GM21529 (cell line): ENCODE results near the gene SH2B3.

Source experiments
- ATAC-seq: cut with Tn5 transposase; IDR thresholded peaks from one replicate; pipeline ENCODE4 v1.9.1; 2021; ENCODE audit not compliant: unreplicated experiment

Gene SH2B3

DNA sequence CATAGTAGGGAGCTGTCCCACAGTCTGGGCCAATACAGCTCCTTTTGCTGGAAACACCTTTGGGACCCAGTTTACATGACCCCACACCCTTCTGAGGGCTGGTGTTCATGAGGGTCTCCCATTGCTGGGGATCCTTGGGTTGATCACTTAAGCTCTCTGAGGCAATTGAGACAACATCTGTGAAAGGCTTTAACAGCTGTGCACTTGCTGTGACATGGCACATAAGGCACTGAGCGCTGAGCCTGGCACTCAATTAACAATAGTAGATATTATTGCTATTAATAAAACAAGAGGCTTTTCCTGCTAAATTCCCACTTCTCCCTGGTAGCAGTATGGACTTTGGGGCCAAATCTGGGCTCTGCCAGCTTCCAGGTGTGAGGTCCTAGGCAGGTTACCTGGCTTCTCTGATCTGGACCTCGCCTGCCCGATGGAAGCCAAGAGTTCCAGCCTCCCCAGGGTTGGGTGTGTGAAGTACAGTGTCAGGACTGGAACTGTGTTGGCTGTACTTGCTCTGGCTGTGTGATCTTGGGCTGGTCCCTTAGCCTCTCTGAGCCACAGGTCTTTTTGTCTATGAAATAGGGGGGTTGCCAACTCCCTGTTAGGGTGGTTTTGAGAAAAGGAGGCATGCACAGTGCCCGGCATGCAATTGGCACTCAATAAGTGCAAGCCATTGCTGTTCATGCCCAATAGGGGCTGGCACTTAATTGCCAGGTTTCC lies 3.1 kb downstream of the SH2B3 start:
- ATAC-seq: no peak

DNA sequence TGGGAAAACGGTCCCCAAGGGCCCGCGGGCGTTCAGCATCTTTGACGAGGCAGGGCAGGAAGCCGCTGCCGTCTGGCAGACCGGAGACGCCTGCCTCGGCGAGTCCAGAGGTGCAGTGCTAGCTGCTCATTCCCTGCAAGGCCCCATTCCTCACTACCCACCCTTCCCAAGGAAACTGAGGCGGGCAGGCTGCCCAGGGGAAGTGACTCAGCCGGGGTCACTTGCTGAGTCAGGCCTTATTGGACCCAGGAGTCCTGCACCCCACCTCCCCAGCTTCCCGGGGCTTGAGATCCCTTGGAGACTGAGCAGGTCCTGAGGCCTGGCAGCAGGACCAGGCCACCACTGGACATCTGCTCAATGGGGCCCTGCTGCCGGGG lies 3.7 kb downstream of the SH2B3 start:
- ATAC-seq: no peak

GRCh38 chr12:111409780-111410430 lies 4.2 kb downstream of the SH2B3 start:
- ATAC-seq: no peak

DNA sequence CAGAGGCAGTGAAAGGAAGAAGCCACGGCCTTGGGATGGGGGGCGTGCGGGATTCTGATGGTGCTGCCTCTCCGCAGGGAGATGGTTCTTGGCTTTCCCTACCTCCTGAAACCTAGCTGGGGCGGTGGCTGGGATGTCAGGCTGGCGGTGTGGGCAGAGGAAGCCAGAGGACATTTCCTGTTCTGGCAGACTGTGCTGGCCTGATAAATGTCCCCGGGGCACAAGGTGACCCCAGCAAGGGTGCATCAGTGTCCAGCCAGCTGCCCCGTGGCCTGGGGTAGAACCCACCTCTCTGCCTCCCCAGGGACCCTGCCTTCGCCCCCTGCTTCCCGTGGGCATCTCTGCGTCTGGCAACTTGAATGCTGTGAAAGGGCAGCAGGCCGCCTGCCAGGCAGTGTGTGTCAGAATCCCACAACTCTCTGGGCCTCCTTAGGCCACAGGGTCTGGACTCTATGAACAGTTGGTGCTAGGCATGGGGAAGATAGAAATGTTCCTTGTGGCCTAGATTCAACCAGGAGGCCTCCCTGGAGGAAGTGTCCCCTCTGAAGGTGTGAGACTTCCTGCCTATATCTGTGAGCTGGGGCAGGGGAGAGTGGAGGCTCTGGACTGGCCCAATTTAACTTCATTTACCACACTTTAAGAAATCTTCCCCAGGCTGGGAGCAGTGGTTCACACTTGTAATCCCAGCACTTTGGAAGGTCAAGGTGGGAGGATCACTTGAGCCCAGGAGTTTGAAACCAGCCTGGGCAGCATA lies 4.9 kb downstream of the SH2B3 start:
- no peak for ATAC-seq

DNA sequence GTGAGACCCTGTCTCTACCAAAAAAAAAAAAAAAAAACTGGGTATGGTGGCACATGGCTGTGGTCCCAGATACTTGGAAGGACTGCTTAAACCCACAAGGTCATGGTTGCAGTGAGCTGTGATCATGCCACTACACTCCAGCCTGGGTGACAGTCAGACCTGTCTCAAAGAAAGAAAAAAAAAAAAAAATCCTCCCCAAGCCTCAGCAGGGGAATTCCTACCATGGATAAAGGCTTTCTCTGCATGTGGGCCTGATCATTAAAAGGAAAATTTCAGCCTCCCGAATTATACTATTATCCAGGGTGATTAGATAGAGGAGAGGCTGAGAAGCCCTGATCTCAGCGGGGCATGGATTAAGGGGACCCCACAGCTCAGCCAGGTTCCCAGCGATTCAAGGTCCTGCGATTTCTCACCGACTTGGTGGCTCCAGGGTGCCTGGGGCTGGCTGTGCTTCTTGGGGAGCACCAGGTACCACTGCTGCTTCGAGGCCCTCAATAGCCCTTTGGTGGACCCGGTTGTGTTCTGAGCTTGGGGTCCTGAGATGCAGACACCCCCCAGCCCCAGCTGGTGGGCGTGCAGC lies 5.6 kb downstream of the SH2B3 start:
- ATAC-seq: no peak

DNA sequence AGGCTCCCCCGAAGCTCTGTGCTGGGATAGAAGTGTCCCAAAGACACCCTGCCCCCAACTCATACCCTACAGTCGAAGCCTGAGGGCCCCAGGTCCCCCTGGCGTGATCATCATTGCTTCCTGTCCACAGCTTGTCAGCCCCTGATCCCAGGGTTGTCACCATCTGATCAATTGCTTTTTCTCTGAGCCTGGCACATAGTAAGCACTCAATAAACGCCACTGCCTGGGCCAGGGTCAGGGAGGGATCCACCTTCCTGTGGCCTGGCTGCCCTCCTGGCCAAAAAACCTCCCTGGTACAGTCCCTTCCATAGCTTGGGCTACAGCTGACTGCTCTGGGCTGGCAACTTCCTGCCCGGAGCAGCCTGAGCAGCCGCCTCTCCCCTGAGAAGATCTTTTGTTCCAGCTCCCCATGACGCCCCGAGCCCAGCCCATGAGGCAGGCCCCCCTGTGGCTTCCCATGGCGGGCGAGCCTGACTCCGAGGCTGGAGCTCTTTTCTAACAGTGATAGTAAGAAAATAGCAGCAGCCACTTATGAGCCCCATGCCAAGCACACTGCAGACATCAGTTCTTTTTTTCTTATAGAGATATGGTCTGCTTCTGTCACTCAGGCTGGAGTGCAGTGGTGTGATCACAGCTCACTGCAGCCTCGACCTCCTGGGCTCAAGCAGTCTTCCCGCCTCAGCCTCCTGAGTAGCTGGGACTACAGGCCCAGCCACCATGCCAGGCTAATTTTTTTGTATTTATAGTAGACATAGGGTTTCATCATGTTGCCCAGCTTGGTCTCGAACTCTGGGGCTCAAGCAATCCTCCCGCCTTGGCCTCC lies 6.5 kb downstream of the SH2B3 start:
- ATAC-seq: no peak

GRCh38 chr12:111412830-111413441 lies 7.2 kb downstream of the SH2B3 start:
- ATAC-seq: no peak

- no peak for ATAC-seq
Observed at GRCh38 chr12:111413442-111414086, 7.8 kb downstream of the SH2B3 start.

- ATAC-seq: no peak
Observed at GRCh38 chr12:111414711-111415252, 9.1 kb downstream of the SH2B3 start.

DNA sequence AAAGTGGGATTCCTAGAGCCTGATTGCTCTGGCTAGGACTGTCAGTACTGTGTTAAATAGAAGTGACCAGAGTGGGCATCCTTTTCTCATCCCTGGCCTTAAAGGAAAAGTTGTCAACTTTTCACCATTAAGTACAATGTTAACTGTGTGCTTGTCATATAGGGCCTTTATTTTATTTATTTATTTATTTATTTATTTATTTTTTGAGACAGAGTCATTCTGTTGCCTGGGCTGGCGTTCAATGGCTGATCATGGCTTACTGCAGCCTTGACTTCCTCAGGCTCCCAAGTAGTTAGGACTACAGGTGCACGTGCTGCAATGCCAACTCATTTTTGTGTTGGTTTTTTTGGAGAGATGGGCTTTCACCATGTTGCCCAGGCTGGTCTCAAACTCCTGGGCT lies 11.6 kb downstream of the SH2B3 start:
- ATAC-seq: no peak

DNA sequence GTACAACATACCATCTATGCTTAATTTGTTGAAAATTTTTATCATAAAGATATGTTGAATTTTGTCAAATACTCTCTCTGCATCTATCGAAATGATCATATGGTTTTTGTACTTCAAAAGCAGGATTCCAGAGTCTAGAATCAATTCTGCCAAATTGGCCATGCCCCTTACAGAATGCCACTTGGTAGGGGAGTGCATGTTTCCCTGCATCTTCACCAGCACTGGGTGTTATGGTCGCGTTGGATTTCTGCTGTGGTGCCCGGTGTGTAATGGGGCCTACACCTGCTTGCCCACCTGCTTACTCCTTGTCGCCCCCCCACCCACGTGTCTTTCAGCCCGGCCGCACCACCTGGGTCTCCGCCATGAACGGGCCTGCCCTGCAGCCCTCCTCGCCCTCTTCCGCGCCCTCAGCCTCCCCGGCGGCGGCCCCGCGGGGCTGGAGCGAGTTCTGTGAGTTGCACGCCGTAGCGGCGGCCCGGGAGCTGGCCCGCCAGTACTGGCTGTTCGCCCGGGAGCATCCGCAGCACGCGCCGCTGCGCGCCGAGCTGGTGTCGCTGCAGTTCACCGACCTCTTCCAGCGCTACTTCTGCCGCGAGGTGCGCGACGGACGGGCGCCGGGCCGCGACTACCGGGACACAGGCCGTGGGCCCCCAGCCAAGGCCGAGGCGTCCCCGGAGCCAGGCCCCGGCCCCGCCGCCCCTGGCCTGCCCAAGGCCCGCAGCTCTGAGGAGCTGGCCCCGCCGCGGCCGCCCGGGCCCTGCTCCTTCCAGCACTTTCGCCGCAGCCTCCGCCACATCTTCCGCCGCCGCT lies 12.3 kb downstream of the SH2B3 start:
- no peak for ATAC-seq

DNA sequence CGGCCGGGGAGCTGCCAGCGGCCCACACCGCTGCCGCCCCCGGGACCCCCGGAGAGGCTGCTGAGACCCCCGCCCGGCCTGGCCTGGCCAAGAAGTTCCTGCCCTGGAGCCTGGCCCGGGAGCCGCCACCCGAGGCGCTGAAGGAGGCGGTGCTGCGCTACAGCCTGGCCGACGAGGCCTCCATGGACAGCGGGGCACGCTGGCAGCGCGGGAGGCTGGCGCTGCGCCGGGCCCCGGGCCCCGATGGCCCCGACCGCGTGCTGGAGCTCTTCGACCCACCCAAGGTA lies 12.8 kb downstream of the SH2B3 start:
- no peak for ATAC-seq

DNA sequence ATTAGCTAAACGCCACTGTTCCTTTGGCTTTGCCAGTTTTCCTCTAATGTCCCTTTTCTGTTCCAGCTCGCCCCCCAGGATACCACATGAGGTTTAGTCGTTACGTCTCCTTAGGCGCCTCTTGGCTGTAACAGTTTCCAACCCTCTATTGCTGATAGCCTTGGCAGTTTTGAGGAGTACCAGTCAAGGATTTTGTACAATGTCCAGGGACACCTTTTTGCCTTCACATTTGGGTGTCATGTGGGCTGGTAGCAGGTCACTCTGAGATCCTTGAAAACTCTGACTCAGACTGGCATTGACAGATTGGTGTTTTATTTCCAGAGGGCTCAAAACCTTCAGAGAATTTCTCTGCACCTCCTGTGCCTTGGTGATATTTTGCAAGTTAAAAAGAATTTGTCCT lies 14.1 kb downstream of the SH2B3 start:
- ATAC-seq: no peak

DNA sequence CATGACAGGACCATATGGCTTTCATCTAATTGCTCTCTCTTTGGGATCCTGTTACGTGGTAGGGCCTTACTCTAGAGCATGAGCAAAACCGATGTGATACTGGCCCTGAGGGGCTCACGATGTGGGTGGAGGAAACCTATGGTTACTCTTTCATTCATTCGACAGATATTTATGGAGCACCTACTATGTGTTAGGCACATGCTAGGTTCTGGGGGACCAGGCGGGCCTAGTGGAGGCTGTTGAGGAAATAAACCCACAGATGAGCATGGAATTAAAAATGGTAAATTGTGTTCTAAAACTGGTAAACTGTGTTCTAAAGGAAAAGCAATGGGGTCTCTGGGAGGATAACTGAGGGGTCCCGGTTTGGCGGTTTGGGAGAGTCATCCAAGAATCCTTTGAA lies 14.8 kb downstream of the SH2B3 start:
- no peak for ATAC-seq

DNA sequence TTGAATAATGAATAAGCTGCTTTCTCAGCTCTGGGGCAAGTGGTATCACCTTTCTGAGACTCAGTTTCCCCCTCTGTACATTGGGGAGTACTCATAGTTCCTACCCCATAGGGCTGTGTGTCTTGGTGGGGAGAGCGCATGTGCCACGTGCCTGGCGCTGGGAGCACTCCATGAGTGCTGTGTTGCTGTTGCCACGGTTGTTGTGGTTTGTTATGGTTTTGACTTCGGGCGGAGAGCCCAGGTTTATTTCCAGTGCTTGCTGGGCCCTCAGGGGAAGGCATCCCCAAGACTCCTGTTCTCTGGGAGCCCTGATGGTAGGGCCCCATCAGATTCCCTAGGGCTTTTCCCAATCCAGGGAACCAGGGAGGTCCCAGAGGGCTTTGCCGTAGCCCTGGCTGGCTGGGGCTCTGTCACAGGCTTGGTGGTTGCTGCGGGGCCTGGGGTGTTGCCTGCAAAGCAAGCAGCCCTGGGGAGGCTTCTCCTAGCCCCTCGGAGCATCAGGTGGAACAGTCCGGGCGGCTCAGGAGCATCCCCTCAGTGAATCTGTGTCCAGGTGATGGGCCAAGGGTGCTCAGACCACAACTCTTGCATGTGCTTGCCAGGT lies 18.6 kb downstream of the SH2B3 start:
- ATAC-seq: no peak

GRCh38 chr12:111424793-111425251 lies 19.1 kb downstream of the SH2B3 start:
- no peak for ATAC-seq

- no peak for ATAC-seq
Observed at GRCh38 chr12:111425655-111426054, 19.9 kb downstream of the SH2B3 start.

GRCh38 chr12:111426344-111427185 lies 20.8 kb downstream of the SH2B3 start:
- ATAC-seq: no peak
